Sigmoid colon (tissue), 7 donors: ENCODE data around the gene MAEA. TPM values are rescaled to one million over a fixed set of nuclear protein-coding genes. Genes with fewer than 3 reads are reported as not detected.

Experiments used
- DNase-seq: peaks from one replicate; pipeline ENCODE4 v3.0.0-alpha.2; 2019
- H3K27ac ChIP-seq, 4 donors: fragments of 200-600 bp; sonication (generic); one replicate each; pipeline ENCODE4 v1.5.1; 2016 to 2019; ENCODE audit warnings: mild to moderate bottlenecking in 1 of 4
- H3K27me3 ChIP-seq, 3 donors: fragments of 200-600 bp; sonication (generic); one replicate each; pipeline ENCODE4 v1.5.1; 2019; ENCODE audit warnings: mild to moderate bottlenecking in 1 of 3
- H3K36me3 ChIP-seq, 4 donors: fragments of 200-600 bp; sonication (generic); one replicate each; pipeline ENCODE4 v1.5.1; 2016 to 2019
- H3K4me1 ChIP-seq, 4 donors: fragments of 200-600 bp; sonication (generic); one replicate each; pipeline ENCODE4 v1.5.1; 2017 to 2019
- H3K4me3 ChIP-seq, 4 donors: fragments of 200-600 bp; sonication (generic); one replicate each; pipeline ENCODE4 v1.5.1; 2017 to 2019; ENCODE audit warnings: mild to moderate bottlenecking in 2 of 4, moderate library complexity in 1 of 4
- H3K9me3 ChIP-seq, 4 donors: fragments of 200-600 bp in 3 of 4; sonication (generic) in 3 of 4; one replicate each; pipeline versions ENCODE4 v1.5.1 to v1.6.1; 2013 to 2019
- EP300 ChIP-seq, 4 donors: sonication (generic); formaldehyde crosslinking; IDR thresholded peaks; one replicate each; pipeline ENCODE4 v1.6.1; 2017; ENCODE audit warnings: antibody characterized with exemption in 4 of 4
- POLR2A ChIP-seq, 2 donors: fragments of 450-650 bp; IDR thresholded peaks; one replicate each; pipeline ENCODE4 v1.6.1; 2016; ENCODE audit warnings: antibody characterized with exemption in 2 of 2, mild to moderate bottlenecking in 2 of 2, moderate library complexity in 2 of 2
- POLR2AphosphoS5 ChIP-seq, 4 donors: sonication (generic); formaldehyde crosslinking; IDR thresholded peaks; one replicate each; pipeline ENCODE4 v1.6.1; 2017; ENCODE audit warnings: antibody characterized with exemption in 4 of 4
- WGBS, 2 donors: extraction: QIAGEN DNeasy Blood & Tissue Kit; methylation state at CpG; one replicate each; pipeline ENCODE4 v1.1.7; 2013; 5-methylcytosine and 5-hydroxymethylcytosine counted together
- intact Hi-C: fragments of 100-400 bp; cut with DNase I; formaldehyde crosslinking; loops from one replicate; pipeline ENCODE4 v1.15.1; 2023
- polyA plus RNA-seq, 3 donors: library from polyadenylated mRNA; stranded (reverse); fragments of 200-250 nt; gene quantifications; one replicate each; pipeline ENCODE4 v1.2.3, GENCODE V29; 2013
- total RNA-seq, 4 donors: library from RNA; depleted of rRNA; stranded (reverse); fragments of >200 nt; gene quantifications; one replicate each; pipeline ENCODE4 v1.1.0, GENCODE V29; 2016
- TF ChIP-seq, protein P1 (sequence below), 4 experiments: fragments of 450-650 bp in 3 of 4; fragments of 200-600 bp in 1 of 4; IDR thresholded peaks; one replicate each; pipeline ENCODE4 v1.5.1; 2016 to 2019; ENCODE audit warnings: antibody characterized with exemption in 4 of 4, mild to moderate bottlenecking in 3 of 4, moderate library complexity in 2 of 4
- donor health status: healthy with polysubstance abuse.
- donor health status: Bipolar disorder and iron deficiency.
- donor health status: healthy.

MAEA gene
- total and polyA plus RNA-seq, 7 donors = 44.2 to 89.8 (median 53.0) TPM

- H3K4me3 ChIP-seq = no peak overlapping the region
- no peak for DNase-seq
- no peaks in the 10 kb centered on the region for H3K4me1 ChIP-seq
- TF ChIP-seq EP300 (IDR thresholded peaks at IDR 0.05) = no peak
- TF ChIP-seq POLR2AphosphoS5 (IDR thresholded peaks at IDR 0.05) = no peak
- TF ChIP-seq, protein P1, sequence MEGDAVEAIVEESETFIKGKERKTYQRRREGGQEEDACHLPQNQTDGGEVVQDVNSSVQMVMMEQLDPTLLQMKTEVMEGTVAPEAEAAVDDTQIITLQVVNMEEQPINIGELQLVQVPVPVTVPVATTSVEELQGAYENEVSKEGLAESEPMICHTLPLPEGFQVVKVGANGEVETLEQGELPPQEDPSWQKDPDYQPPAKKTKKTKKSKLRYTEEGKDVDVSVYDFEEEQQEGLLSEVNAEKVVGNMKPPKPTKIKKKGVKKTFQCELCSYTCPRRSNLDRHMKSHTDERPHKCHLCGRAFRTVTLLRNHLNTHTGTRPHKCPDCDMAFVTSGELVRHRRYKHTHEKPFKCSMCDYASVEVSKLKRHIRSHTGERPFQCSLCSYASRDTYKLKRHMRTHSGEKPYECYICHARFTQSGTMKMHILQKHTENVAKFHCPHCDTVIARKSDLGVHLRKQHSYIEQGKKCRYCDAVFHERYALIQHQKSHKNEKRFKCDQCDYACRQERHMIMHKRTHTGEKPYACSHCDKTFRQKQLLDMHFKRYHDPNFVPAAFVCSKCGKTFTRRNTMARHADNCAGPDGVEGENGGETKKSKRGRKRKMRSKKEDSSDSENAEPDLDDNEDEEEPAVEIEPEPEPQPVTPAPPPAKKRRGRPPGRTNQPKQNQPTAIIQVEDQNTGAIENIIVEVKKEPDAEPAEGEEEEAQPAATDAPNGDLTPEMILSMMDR (IDR thresholded peaks at IDR 0.05) = no peak
- intact Hi-C loops = no loop called here
- WGBS, 2 donors = 90 to 93% methylated on average over 30 of the region's 30 CpGs
- H3K36me3 ChIP-seq = peaks cover 0 to 84% (median 37%) of the 10 kb centered on the region in 4 donors
- H3K9me3 ChIP-seq = no peaks in the 10 kb centered on the region
- no peaks in the 10 kb centered on the region for H3K27me3 ChIP-seq
- H3K27ac ChIP-seq = no peak overlapping the region
Measured at GRCh38 chr4:1326751-1327525, 37.2 kb downstream of the MAEA start.

DNA sequence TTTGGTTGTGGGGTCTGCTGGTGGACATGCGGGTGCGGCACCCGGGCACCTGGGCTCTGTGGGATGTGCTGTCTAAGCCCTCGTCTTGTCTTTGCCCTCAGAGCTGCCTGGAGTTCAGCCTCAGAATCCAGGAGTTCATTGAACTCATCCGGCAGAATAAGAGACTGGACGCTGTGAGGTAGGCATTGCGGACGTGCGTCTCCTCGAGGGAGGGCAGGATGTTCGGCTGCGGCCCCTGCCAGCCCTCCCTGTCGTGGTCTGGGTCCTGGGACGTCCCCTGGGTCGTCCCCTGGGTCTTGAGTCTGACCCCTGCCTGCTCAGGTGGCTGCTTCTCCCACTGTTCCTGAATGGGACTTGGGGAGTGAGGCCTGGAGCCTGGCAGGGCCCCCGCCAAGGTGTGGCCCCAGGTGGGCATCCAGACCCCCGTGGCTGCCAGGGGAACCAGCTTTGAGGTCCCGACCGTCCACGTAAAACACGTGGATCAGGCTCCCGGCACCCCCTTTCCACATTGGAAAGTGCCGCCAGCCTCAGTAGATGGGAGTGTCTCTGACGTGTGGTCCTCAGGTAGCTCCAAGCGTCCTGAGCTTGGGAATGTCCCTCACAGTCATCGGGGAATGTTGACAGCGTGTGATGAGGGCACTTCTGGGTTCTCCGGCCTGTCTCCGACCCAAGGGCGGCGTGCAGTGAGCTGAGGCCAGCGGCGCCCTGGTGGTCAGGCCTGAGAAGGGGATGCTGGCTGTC lies 38.0 kb downstream of the MAEA start:
- H3K27me3 ChIP-seq = no peaks in the 10 kb centered on the region
- no peak overlapping the region for H3K27ac ChIP-seq
- H3K4me1 ChIP-seq = no peaks in the 10 kb centered on the region
- intact Hi-C loops = no loop called here
- peaks cover 0 to 80% (median 34%) of the 10 kb centered on the region in 4 donors for H3K36me3 ChIP-seq
- no peaks in the 10 kb centered on the region for H3K9me3 ChIP-seq
- 95 to 96% methylated on average over 33 of the region's 33 CpGs for WGBS, 2 donors
- TF ChIP-seq, protein P1 (IDR thresholded peaks at IDR 0.05) = no peak
- TF ChIP-seq POLR2AphosphoS5 (IDR thresholded peaks at IDR 0.05) (no peak), POLR2A (IDR thresholded peaks at IDR 0.05) (no peak)
- DNase-seq = no peak
- no peak overlapping the region for H3K4me3 ChIP-seq

DNA sequence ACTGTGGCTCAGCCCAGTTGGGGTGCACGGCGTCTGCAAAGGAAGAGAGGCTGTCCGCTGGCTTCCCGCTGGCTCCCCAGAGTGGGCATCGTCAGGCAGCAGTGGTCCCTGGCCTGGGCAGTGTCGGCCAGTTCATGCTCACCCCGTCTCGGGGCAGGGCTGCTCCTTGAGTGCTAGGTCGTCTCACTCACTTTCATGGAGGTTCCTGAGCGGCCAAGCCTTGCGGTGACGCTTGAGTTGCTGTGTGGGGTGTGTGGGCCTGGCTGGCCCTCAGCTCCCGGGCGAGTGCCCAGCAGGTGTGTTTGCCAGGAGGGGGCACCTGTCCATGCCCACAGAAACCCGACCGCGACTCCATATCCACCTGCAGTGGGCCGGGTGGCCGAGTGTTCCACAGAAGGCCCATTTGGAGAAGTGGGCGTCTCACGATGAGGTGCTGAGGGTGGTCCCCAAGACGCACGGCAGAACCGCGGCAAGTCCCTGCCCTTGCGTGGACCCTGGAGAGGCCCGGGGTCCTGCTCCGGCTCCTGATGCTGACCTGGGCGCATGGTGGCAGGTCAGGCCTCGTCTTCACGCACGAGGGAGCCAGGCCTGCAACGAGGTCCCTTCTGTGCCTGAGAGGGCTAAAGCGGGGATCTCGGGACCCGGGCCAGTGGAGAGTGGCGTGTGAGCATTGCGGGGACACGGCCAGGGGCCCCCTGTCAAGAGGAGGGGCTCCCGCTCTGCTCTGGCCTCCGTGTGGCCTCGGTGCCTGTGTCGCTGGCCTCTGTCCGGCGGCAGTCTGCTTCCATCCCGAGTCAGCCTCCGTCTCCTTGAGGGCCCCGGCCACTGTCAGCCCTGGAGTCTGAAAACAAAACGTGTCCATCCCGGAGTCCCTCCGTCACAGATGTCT lies 38.8 kb downstream of the MAEA start:
- no peaks in the 10 kb centered on the region for H3K4me1 ChIP-seq
- peaks cover 0 to 79% (median 36%) of the 10 kb centered on the region in 4 donors for H3K36me3 ChIP-seq
- H3K27ac ChIP-seq = no peak overlapping the region
- no peak for TF ChIP-seq EP300 (IDR thresholded peaks at IDR 0.05)
- no peak for TF ChIP-seq POLR2AphosphoS5 (IDR thresholded peaks at IDR 0.05)
- TF ChIP-seq, protein P1 (IDR thresholded peaks at IDR 0.05) = no peak
- TF ChIP-seq POLR2A (IDR thresholded peaks at IDR 0.05) = no peak
- H3K9me3 ChIP-seq = no peaks in the 10 kb centered on the region
- intact Hi-C loops = no loop called here
- 96% methylated on average over 51 of the region's 51 CpGs for WGBS, 2 donors
- no peak overlapping the region for H3K4me3 ChIP-seq
- no peak for DNase-seq
- no peaks in the 10 kb centered on the region for H3K27me3 ChIP-seq

DNA sequence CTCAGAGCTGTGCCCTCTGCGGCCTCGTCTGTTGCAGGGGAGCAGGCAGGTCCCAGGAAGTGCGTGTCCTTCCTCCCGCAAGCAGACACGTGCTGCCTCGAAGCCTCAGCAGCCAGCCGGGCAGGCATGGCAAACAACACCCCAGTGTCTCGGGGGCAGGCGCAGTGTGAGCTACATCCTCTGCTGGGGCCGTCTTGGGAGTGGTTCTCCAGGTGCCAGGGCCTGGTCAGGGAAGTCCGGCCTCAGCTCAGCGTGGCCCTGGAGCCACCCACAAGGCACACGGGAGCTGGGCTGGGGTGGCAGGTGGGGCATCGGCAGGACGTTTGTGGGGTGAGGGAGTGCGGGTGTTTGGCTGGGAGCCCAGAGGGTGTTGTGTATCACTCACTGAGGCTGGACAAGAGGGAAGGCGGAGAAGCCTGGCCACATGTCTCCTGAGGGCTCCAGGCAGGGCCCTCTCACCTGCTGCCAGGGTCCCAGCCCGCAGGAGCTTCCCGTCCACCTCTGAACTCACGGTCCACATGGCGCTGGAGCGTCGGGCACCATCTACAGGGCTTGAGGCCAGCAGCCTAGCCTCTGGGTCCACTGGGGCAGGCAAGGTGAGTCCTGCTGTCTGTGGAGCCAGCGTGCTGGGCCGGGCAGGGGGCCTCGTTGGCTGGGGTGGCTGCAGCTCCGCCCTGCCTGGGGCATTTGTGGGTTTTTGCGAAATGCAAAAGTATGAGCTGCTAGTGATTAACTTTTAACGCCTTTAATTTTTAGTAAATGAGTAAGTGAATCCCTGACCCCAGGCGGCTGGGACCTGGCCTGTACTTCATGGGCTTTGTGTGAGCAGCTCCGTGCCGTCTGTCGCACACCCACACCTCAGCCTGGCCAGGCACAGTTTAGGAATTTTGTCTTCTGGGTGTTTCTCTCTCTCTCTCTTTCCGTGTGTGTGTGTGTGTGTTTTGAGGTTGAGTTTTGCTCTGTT lies 40.0 kb downstream of the MAEA start:
- intact Hi-C loops = no loop called here
- TF ChIP-seq POLR2A (IDR thresholded peaks at IDR 0.05) (no peak), EP300 (IDR thresholded peaks at IDR 0.05) (no peak), POLR2AphosphoS5 (IDR thresholded peaks at IDR 0.05) (no peak)
- TF ChIP-seq, protein P1 (IDR thresholded peaks at IDR 0.05) = no peak
- Histone ChIP-seq H3K9me3 (no peaks in the 10 kb centered on the region), H3K4me1 (no peaks in the 10 kb centered on the region), H3K27ac (no peak overlapping the region), H3K36me3 (peaks cover 0 to 82% (median 41%) of the 10 kb centered on the region in 4 donors), H3K27me3 (no peaks in the 10 kb centered on the region), H3K4me3 (no peak overlapping the region)
- 83 to 88% methylated on average over 34 of the region's 34 CpGs for WGBS, 2 donors
- DNase-seq = no peak
